Calu3 (cell line): Measurements from ENCODE around the gene GATAD2B. TPM values are rescaled to one million over a fixed set of nuclear protein-coding genes. Genes with fewer than 3 reads are reported as not detected.

Experiments used
- BruUV-seq: library from RNA; stranded (reverse); fragments of 400-500 nt; replicated peaks from 2 replicates; lab custom pipeline; 2021; lab: Mats Ljungman, UMichigan
- CTCF ChIA-PET: fragments of 300-600 bp; sonication (Branson Sonifier 250); formaldehyde crosslinking; loops from one replicate; lab custom pipeline; 2022; ENCODE audit warnings: antibody characterized with exemption; lab: Charles Lee
- DNase-seq: peaks from one replicate; pipeline ENCODE4 v3.0.0; 2022
- H3K27ac Mint-ChIP-seq: one replicate; pipeline ENCODE4 v1.8.0; 2022; ENCODE audit warnings: mixed read lengths; ENCODE audit not compliant: unreplicated experiment
- H3K27me3 Mint-ChIP-seq: one replicate; pipeline ENCODE4 v1.8.0; 2022; ENCODE audit warnings: mixed read lengths; ENCODE audit not compliant: unreplicated experiment
- H3K36me3 Mint-ChIP-seq: one replicate; pipeline ENCODE4 v1.8.0; 2022; ENCODE audit warnings: mild to moderate bottlenecking, moderate library complexity, mixed read lengths; ENCODE audit not compliant: insufficient read depth, unreplicated experiment
- H3K4me1 Mint-ChIP-seq: one replicate; pipeline ENCODE4 v1.8.0; 2022; ENCODE audit warnings: mild to moderate bottlenecking, low read depth, mixed read lengths; ENCODE audit not compliant: unreplicated experiment
- H3K4me3 Mint-ChIP-seq: one replicate; pipeline ENCODE4 v1.8.0; 2022; ENCODE audit warnings: mild to moderate bottlenecking, low read depth, moderate library complexity, mixed read lengths; ENCODE audit not compliant: unreplicated experiment
- H3K9me3 Mint-ChIP-seq: one replicate; pipeline ENCODE4 v1.8.0; 2022; ENCODE audit warnings: low read depth, mixed read lengths; ENCODE audit not compliant: unreplicated experiment
- intact Hi-C: fragments of 100-400 bp; cut with micrococcal nuclease; formaldehyde crosslinking; loops from one replicate; pipeline ENCODE4 v1.10.0; 2022; ENCODE audit not compliant: unreplicated experiment
- total RNA-seq: library from RNA; stranded (reverse); gene quantifications from 2 replicates; pipeline ENCODE4 v1.2.3, GENCODE V29; 2022
- TF ChIP-seq, protein P1 (sequence below): fragments of 200-600 bp; IDR thresholded peaks from one replicate; pipeline ENCODE4 v1.8.0; 2022; ENCODE audit warnings: antibody characterized with exemption; ENCODE audit not compliant: unreplicated experiment

GATAD2B gene
- total RNA-seq, 1 experiment from 2014 or later: 62.5 TPM

DNA sequence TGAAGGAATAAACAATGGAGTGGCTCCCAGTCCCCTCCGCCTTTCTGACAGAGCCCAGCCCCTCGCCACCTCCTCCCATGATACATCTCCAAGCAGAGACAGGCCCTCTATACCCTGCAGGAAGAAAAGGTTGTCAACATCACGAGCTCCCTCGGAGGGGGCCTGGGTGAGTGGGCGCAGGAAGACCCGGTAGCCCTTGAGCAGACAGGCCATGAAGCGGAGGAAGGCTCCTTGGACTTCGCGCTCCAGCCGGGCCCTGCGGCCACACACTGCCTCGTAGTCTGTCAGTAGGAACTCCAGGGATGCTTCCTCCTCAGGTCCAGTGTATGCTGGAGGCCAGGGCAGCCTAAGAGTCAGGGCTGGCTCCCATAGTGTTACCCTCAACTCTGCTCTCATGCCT, 16.7 kb upstream of the GATAD2B start:
- no peaks in the 10 kb centered on the region for H3K27me3 Mint-ChIP-seq

DNA sequence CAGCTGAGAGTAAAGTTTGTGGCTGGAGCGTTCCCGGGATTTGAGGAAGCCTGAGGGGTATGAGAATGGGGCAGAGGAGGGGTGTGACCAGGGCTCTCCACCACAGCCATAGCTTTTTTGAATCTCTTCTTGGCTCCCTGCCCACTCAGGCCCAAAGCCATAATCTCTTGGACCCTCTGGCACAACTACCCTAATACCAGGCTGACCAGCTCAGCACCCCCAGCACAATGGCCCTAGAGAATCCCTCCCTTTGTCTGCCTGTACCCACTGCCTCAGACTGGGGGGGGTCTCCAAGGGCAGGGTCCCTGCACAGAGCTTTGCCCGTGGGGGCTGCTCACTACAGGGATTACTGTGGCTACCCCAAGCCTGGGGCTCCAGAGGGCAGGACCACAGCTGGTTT, 16.2 kb upstream of the GATAD2B start:
- no TSS peak for BruUV-seq
- DNase-seq: no peak
- TF ChIP-seq, protein P1, sequence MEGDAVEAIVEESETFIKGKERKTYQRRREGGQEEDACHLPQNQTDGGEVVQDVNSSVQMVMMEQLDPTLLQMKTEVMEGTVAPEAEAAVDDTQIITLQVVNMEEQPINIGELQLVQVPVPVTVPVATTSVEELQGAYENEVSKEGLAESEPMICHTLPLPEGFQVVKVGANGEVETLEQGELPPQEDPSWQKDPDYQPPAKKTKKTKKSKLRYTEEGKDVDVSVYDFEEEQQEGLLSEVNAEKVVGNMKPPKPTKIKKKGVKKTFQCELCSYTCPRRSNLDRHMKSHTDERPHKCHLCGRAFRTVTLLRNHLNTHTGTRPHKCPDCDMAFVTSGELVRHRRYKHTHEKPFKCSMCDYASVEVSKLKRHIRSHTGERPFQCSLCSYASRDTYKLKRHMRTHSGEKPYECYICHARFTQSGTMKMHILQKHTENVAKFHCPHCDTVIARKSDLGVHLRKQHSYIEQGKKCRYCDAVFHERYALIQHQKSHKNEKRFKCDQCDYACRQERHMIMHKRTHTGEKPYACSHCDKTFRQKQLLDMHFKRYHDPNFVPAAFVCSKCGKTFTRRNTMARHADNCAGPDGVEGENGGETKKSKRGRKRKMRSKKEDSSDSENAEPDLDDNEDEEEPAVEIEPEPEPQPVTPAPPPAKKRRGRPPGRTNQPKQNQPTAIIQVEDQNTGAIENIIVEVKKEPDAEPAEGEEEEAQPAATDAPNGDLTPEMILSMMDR: no peak
- H3K4me1 Mint-ChIP-seq: no peaks in the 10 kb centered on the region
- CTCF ChIA-PET: no interaction called here
- H3K36me3 Mint-ChIP-seq: peaks cover 60% of the 10 kb centered on the region
- intact Hi-C loops: no loop called here
- H3K9me3 Mint-ChIP-seq: no peaks in the 10 kb centered on the region
- no peak overlapping the region for H3K4me3 Mint-ChIP-seq
- H3K27ac Mint-ChIP-seq: no peak overlapping the region
- H3K27me3 Mint-ChIP-seq: no peaks in the 10 kb centered on the region

More for the DNA sequence above, 16.7 kb upstream of the GATAD2B start:
- Mint-ChIP-seq H3K4me1 (peaks cover 4% of the 10 kb centered on the region), H3K4me3 (no peak overlapping the region), H3K9me3 (no peaks in the 10 kb centered on the region), H3K36me3 (peaks cover 60% of the 10 kb centered on the region), H3K27ac (no peak overlapping the region)
- TF ChIP-seq, protein P1: no peak
- intact Hi-C loops: no loop called here
- CTCF ChIA-PET: no interaction called here
- no TSS peak for BruUV-seq
- no peak for DNase-seq

DNA sequence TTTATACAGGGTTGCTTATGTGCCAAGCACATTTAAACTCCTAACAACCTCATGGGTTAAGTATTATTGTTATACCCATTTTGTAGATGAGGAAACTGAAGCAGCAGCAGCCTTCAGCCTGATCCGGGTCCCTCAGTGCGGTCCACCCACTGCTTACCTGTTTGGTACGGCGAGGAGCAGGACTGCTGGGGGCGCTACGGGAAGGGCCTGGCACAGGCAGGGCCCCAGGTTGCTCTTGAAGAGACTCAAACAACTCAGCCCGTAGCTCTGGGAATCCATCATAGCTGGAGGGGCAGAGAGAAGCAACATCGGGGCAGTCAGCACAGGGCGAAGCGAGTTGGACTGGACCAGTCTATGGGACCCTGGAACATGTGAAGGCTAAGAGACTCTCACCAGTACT, 14.6 kb upstream of the GATAD2B start:
- Mint-ChIP-seq H3K27ac (no peak overlapping the region), H3K4me3 (no peak overlapping the region), H3K9me3 (no peaks in the 10 kb centered on the region), H3K36me3 (peaks cover 65% of the 10 kb centered on the region), H3K27me3 (no peaks in the 10 kb centered on the region), H3K4me1 (no peaks in the 10 kb centered on the region)
- no peak for DNase-seq
- CTCF ChIA-PET: no interaction called here
- BruUV-seq: no TSS peak
- TF ChIP-seq, protein P1: no peak
- intact Hi-C loops: no loop called here

DNA sequence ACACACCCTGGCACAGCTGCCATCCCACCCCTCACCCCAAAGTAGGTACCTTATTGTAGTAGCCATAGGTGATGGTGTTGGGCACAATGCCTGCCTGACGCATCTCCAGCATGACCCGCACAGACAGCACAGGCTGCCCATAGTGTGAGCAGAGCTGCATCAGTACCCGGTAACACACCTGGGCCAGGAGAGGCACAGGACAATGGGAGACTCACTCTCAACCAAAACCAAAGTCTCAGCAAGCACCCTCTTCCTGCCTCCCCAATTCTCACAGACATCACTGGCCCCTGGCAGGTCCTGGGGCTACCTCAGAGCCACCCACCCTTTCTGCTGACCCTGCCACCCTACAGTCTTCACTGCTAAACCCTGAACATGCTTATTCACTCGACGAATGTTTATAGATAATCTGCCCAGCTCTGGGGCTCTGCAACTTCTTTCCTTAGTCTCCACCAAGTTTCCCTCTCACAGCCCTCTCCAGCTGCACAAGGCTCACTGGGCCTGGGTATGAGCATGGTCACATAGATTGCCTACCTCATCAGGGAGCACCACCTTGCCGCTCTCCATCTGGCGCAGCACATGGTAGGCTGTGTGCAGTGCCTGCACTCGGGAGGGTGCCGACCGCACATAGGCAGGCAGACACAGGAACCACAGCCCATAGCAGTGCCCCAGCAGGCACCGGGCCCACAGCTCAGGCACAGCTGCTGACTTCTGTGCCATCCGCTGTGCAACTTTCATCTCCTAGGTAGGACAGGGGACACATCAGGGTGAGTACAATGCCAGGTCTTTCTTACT, 13.4 kb upstream of the GATAD2B start:
- no TSS peak for BruUV-seq
- Mint-ChIP-seq H3K4me1 (no peaks in the 10 kb centered on the region), H3K27ac (no peak overlapping the region), H3K36me3 (peaks cover 72% of the 10 kb centered on the region), H3K27me3 (no peaks in the 10 kb centered on the region), H3K9me3 (no peaks in the 10 kb centered on the region), H3K4me3 (no peak overlapping the region)
- TF ChIP-seq, protein P1: no peak
- no peak for DNase-seq
- CTCF ChIA-PET: no interaction called here
- intact Hi-C loops: no loop called here
